ENCODE data around the gene RYR1. TPM values are rescaled to one million over a fixed set of nuclear protein-coding genes. Genes with fewer than 3 reads are reported as not detected.
"Not testable (repeated sequence)": the region's sequence is repeated elsewhere in the genome, so short reads cannot be mapped to it uniquely, and the experiment has no call there.

RYR1 gene
- total RNA-seq, 1 donor from 2014 or later: 2.3 TPM

- intact Hi-C loops (cut with micrococcal nuclease): loop anchor here (5.0 to 10.0 kb wide), 2 partner anchors 228 to 604 kb away; partner anchors contain the start of genes SIPA1L3 and WDR87
Measured at GRCh38 chr19:38509027-38509426, 75.5 kb downstream of the RYR1 start.

- intact Hi-C loops (cut with micrococcal nuclease): no loop called here
Measured at GRCh38 chr19:38511074-38511708, 77.7 kb downstream of the RYR1 start.

- intact Hi-C loops (cut with micrococcal nuclease): no loop called here
Measured at GRCh38 chr19:38512277-38512676, 78.8 kb downstream of the RYR1 start.

- intact Hi-C loops (cut with micrococcal nuclease): not testable (repeated sequence)
Measured at GRCh38 chr19:38513156-38513555, 79.7 kb downstream of the RYR1 start.

- intact Hi-C loops (cut with micrococcal nuclease): no loop called here
Measured at GRCh38 chr19:38513762-38514167, 80.3 kb downstream of the RYR1 start.

GRCh38 chr19:38514812-38515633 lies 81.5 kb downstream of the RYR1 start:
- intact Hi-C loops (cut with micrococcal nuclease): loop anchor here (1.0 to 5.0 kb wide), 11 partner anchors 8 to 437 kb away; partner anchors contain the start of genes ECH1, FAM98C, MRPS12 and SARS2

GRCh38 chr19:38515896-38516295 lies 82.4 kb downstream of the RYR1 start:
- intact Hi-C loops (cut with micrococcal nuclease): loop anchor here (1.0 to 5.0 kb wide), 11 partner anchors 9 to 436 kb away; partner anchors contain the start of genes ECH1, FAM98C, MRPS12 and SARS2

- intact Hi-C loops (cut with micrococcal nuclease): loop anchor here (5.0 kb wide), 2 partner anchors 40 to 315 kb away; partner anchors contain the start of gene ECH1
Measured at GRCh38 chr19:38516802-38517201, 83.3 kb downstream of the RYR1 start.

- intact Hi-C loops (cut with micrococcal nuclease): loop anchor here (5.0 kb wide), 2 partner anchors 40 to 315 kb away; partner anchors contain the start of gene ECH1
Measured at GRCh38 chr19:38517321-38517720, 83.8 kb downstream of the RYR1 start.

- intact Hi-C loops (cut with micrococcal nuclease): loop anchor here (5.0 kb wide), 2 partner anchors 39 to 314 kb away; partner anchors contain the start of gene ECH1
Measured at GRCh38 chr19:38517980-38518379, 84.5 kb downstream of the RYR1 start.

GRCh38 chr19:38519168-38519567 lies 85.7 kb downstream of the RYR1 start:
- intact Hi-C loops (cut with micrococcal nuclease): loop anchor here (5.0 kb wide), 2 partner anchors 38 to 313 kb away; partner anchors contain the start of gene ECH1

GRCh38 chr19:38519988-38520387 lies 86.5 kb downstream of the RYR1 start:
- intact Hi-C loops (cut with micrococcal nuclease): loop anchor here (5.0 kb wide), 2 partner anchors 37 to 312 kb away; partner anchors contain the start of gene ECH1

- intact Hi-C loops (cut with micrococcal nuclease): no loop called here
Measured at GRCh38 chr19:38522915-38523314, 89.4 kb downstream of the RYR1 start.

- intact Hi-C loops (cut with micrococcal nuclease): no loop called here
Measured at GRCh38 chr19:38523319-38523718, 89.8 kb downstream of the RYR1 start.

- intact Hi-C loops (cut with micrococcal nuclease): no loop called here
Measured at GRCh38 chr19:38524369-38524768, 90.9 kb downstream of the RYR1 start.

GRCh38 chr19:38524994-38525634 lies 91.6 kb downstream of the RYR1 start:
- intact Hi-C loops (cut with micrococcal nuclease): no loop called here

GRCh38 chr19:38526430-38526829 lies 92.9 kb downstream of the RYR1 start:
- intact Hi-C loops (cut with micrococcal nuclease): no loop called here

GRCh38 chr19:38527466-38528136 lies 94.1 kb downstream of the RYR1 start:
- intact Hi-C loops (cut with micrococcal nuclease): no loop called here

GRCh38 chr19:38528213-38528755 lies 94.8 kb downstream of the RYR1 start:
- intact Hi-C loops (cut with micrococcal nuclease): no loop called here

GRCh38 chr19:38528931-38529330 lies 95.4 kb downstream of the RYR1 start:
- intact Hi-C loops (cut with micrococcal nuclease): no loop called here

GRCh38 chr19:38531515-38531914 lies 98.0 kb downstream of the RYR1 start:
- intact Hi-C loops (cut with micrococcal nuclease): no loop called here
